Mesothelial cell of epicardium (in vitro differentiated cells): ENCODE results near the gene YAP1. TPM values are rescaled to one million over a fixed set of nuclear protein-coding genes. Genes with fewer than 3 reads are reported as not detected.

Experiments used
- DNase-seq, 2 experiments: peaks; one replicate each; pipeline ENCODE4 v3.0.0; 2021; ENCODE audit warnings: low spot score in 2 of 2; ENCODE audit not compliant: unreplicated experiment in 2 of 2
- H3K27ac Mint-ChIP-seq: 2 replicates; pipeline ENCODE4 v1.8.0; 2021; ENCODE audit warnings: mixed read lengths
- H3K27me3 Mint-ChIP-seq: 2 replicates; pipeline ENCODE4 v1.8.0; 2021; ENCODE audit warnings: low read depth, mixed read lengths
- H3K36me3 Mint-ChIP-seq: 2 replicates; pipeline ENCODE4 v1.8.0; 2021; ENCODE audit warnings: mixed read lengths
- H3K4me1 Mint-ChIP-seq: 2 replicates; pipeline ENCODE4 v1.8.0; 2021; ENCODE audit warnings: mixed read lengths
- H3K4me3 Mint-ChIP-seq: 2 replicates; pipeline ENCODE4 v1.8.0; 2021; ENCODE audit warnings: mild to moderate bottlenecking, moderate library complexity, mixed read lengths
- H3K9me3 Mint-ChIP-seq: 2 replicates; pipeline ENCODE4 v1.8.0; 2021; ENCODE audit warnings: mixed read lengths
- total RNA-seq: library from RNA; stranded (reverse); gene quantifications from 3 replicates; pipeline ENCODE4 v1.2.1, GENCODE V29; 2021
- TF ChIP-seq, protein P1 (sequence below): fragments of 200-600 bp; sonication (generic); IDR thresholded peaks from one replicate; pipeline ENCODE4 v1.5.0; 2021; ENCODE audit warnings: antibody characterized with exemption; ENCODE audit not compliant: unreplicated experiment

YAP1 gene
- total RNA-seq, 1 donor from 2014 or later: 194 TPM

DNA sequence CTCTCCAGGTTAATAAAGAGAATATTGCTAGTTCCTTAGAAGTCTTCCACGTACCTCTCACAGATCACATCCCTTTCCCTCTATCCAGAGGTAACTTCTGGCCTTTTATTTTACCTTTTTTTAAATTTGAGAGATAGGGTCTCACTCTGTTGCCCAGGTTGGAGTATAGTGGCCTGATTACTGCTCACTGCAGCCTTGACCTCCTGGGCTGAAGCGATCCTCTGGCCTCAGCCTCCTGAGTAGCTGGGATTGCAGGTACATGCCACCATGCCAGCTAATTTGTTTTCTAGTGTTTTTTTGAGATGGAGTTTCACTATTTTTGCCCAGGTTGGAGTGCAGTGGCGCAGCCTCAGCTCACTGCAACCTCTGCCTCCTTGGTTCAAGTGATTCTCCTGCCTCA lies 24.4 kb downstream of the YAP1 start:
- TF ChIP-seq, protein P1, sequence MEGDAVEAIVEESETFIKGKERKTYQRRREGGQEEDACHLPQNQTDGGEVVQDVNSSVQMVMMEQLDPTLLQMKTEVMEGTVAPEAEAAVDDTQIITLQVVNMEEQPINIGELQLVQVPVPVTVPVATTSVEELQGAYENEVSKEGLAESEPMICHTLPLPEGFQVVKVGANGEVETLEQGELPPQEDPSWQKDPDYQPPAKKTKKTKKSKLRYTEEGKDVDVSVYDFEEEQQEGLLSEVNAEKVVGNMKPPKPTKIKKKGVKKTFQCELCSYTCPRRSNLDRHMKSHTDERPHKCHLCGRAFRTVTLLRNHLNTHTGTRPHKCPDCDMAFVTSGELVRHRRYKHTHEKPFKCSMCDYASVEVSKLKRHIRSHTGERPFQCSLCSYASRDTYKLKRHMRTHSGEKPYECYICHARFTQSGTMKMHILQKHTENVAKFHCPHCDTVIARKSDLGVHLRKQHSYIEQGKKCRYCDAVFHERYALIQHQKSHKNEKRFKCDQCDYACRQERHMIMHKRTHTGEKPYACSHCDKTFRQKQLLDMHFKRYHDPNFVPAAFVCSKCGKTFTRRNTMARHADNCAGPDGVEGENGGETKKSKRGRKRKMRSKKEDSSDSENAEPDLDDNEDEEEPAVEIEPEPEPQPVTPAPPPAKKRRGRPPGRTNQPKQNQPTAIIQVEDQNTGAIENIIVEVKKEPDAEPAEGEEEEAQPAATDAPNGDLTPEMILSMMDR: no peak
- Mint-ChIP-seq H3K4me3 (no peak overlapping the region), H3K27me3 (no peaks in the 10 kb centered on the region), H3K4me1 (peaks cover 32% of the 10 kb centered on the region), H3K27ac (no peak overlapping the region), H3K36me3 (peaks cover 35% of the 10 kb centered on the region), H3K9me3 (peaks cover 4% of the 10 kb centered on the region)
- no peak for DNase-seq

DNA sequence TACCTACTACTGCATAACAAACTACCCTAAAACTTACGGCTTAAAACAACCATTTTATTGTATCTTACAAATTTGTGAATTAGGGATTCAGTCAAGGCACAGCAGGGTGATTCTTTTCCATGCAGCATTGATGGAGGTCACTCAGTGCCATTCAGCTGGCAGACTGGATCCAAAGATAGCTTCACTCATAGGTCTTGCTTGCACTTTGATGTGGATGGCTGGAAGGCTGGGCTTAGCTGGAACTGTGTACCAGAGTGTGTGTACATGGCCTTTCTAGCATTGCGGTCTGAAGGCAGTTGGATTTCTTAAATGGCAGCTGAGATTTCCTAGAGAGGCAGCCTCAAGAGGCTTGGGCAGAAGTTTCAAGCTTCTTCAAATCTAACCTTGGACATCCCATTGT lies 25.0 kb downstream of the YAP1 start:
- no peak for DNase-seq
- Mint-ChIP-seq H3K36me3 (peaks cover 34% of the 10 kb centered on the region), H3K27ac (no peak overlapping the region), H3K4me1 (peaks cover 33% of the 10 kb centered on the region), H3K27me3 (no peaks in the 10 kb centered on the region), H3K9me3 (peaks cover 4% of the 10 kb centered on the region), H3K4me3 (no peak overlapping the region)
- TF ChIP-seq, protein P1: no peak

DNA sequence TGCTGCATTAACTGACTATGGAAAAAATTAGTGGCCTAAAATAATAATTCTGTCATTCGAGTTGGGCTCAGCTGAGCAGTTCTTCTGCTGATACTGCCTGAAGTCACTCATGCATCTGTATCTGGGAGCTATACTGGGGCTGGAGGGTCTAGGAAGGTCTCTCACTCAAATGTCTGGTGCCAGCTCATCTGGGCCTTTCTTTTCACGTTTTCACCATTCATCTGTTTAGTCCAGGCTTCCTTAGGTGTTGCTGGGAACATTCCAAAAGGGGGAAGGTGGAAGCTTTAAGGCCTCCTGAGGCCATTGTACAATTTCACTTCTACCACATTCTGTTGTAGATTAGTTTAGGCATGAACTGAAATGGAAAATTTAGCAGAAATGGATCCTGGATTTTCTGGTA lies 28.0 kb downstream of the YAP1 start:
- H3K27ac Mint-ChIP-seq: peak overlapping the region; percentile 82
- DNase-seq: no peak
- no peaks in the 10 kb centered on the region for H3K27me3 Mint-ChIP-seq
- H3K36me3 Mint-ChIP-seq: peaks cover 24% of the 10 kb centered on the region
- peaks cover 32% of the 10 kb centered on the region for H3K4me1 Mint-ChIP-seq
- H3K4me3 Mint-ChIP-seq: no peak overlapping the region
- TF ChIP-seq, protein P1: no peak
- H3K9me3 Mint-ChIP-seq: peaks cover 4% of the 10 kb centered on the region

DNA sequence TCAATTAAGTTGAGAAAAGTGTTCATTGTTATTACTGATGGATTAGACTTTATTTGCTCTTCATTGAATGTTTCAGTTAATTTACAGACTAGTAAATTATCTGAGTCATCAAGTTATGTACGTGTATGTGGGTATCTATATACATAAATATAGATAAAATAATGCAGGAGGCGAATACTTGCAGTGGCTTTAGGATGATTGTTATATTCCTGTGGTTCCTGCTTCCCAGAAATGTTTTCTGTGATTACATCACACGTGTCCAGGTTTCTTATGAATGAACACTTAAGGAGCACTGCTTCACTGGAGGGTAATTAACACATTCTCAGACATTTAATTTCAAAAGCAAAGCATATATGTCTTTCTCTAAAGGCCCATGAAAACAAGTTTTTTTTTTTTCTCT lies 28.4 kb downstream of the YAP1 start:
- Mint-ChIP-seq H3K27me3 (no peaks in the 10 kb centered on the region), H3K27ac (peak overlapping the region; percentile 82), H3K4me1 (peaks cover 33% of the 10 kb centered on the region), H3K36me3 (peaks cover 22% of the 10 kb centered on the region), H3K9me3 (peaks cover 4% of the 10 kb centered on the region), H3K4me3 (no peak overlapping the region)
- DNase-seq: no peak
- TF ChIP-seq, protein P1: no peak

DNA sequence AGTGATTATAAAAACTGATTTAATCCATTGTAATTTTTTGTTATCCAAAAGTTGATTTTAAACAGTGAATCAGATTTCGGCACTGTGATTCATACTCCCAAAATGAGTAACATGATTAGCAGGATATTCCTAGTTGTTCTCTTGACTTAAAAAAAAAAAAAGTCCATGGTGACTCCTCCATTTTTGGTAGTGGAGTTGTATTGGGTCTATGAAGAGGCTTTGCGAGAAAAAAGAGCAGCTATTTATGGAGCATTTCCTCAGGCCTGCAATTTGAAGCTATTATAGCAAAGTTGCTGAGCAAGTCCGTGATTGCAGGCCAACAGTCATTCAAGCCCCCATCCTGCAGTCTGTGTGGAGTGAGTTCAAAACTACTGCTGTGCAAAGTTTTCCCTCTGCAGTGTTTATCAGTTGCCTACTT lies 28.8 kb downstream of the YAP1 start:
- TF ChIP-seq, protein P1: no peak
- no peaks in the 10 kb centered on the region for H3K27me3 Mint-ChIP-seq
- H3K4me1 Mint-ChIP-seq: peaks cover 35% of the 10 kb centered on the region
- peak overlapping the region; percentile 82 for H3K27ac Mint-ChIP-seq
- H3K9me3 Mint-ChIP-seq: peaks cover 4% of the 10 kb centered on the region
- no peak for DNase-seq
- peaks cover 20% of the 10 kb centered on the region for H3K36me3 Mint-ChIP-seq
- H3K4me3 Mint-ChIP-seq: no peak overlapping the region

DNA sequence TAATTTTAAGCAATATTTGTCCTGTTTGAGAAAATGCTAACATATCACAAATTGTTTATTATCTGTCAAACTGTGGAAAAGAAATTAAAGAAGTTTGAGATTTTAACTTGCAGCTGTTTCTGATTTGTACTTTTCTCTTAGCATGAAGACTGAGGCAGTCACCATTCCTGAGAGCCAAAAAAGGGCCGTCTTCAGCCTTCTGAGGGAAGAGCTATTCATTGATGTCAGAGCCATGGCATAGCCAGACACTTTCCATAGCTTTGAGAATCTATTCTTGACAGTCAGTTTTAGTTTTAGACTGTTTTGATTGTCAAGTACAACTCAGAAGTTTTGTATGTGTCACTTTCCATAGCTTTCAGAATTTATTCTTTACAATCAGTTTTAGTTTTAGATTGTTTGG lies 32.1 kb downstream of the YAP1 start:
- Mint-ChIP-seq H3K4me1 (peaks cover 55% of the 10 kb centered on the region), H3K27me3 (no peaks in the 10 kb centered on the region), H3K4me3 (no peak overlapping the region), H3K27ac (peak overlapping the region; percentile 66), H3K36me3 (peaks cover 10% of the 10 kb centered on the region), H3K9me3 (peaks cover 3% of the 10 kb centered on the region)
- DNase-seq: no peak
- TF ChIP-seq, protein P1: no peak
